ENCODE measurements around the gene SLC35A2. TPM values are rescaled to one million over a fixed set of nuclear protein-coding genes. Genes with fewer than 3 reads are reported as not detected.
A peak's percentile ranks its signal among the peaks of the same experiment; 100 is the strongest.

Gene SLC35A2
- total RNA-seq, 6 donors from 2014 or later, result 5.2 to 32.0 (median 23.3) TPM

GRCh38 chrX:48917139-48918001 lies 5.9 kb upstream of the SLC35A2 start:
- Histone ChIP-seq H3K4me1 (peaks cover 3 to 27% (median 4%) of the 10 kb centered on the region in 4 donors), H3K27ac (peak overlapping the region; percentile 80 to 88 (median 85)), H3K9me3 (no peaks in the 10 kb centered on the region), H3K36me3 (peaks cover 0 to 24% (median 5%) of the 10 kb centered on the region in 4 donors), H3K4me3 (peak overlapping the region; percentile 33 to 75 (median 60)), H3K27me3 (peaks cover 0 to 6% (median 0%) of the 10 kb centered on the region in 4 donors)
- TF ChIP-seq POLR2A (IDR thresholded peaks at IDR 0.05) (peak in 1 of 4 donors; percentile 16), POLR2AphosphoS5 (IDR thresholded peaks at IDR 0.05) (peak; percentile 33 to 43), EP300 (IDR thresholded peaks at IDR 0.05) (no peak)
- TF ChIP-seq, protein P1, sequence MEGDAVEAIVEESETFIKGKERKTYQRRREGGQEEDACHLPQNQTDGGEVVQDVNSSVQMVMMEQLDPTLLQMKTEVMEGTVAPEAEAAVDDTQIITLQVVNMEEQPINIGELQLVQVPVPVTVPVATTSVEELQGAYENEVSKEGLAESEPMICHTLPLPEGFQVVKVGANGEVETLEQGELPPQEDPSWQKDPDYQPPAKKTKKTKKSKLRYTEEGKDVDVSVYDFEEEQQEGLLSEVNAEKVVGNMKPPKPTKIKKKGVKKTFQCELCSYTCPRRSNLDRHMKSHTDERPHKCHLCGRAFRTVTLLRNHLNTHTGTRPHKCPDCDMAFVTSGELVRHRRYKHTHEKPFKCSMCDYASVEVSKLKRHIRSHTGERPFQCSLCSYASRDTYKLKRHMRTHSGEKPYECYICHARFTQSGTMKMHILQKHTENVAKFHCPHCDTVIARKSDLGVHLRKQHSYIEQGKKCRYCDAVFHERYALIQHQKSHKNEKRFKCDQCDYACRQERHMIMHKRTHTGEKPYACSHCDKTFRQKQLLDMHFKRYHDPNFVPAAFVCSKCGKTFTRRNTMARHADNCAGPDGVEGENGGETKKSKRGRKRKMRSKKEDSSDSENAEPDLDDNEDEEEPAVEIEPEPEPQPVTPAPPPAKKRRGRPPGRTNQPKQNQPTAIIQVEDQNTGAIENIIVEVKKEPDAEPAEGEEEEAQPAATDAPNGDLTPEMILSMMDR (IDR thresholded peaks at IDR 0.05), result peak; percentile 92 to 98 (median 97)
- ATAC-seq (ENCODE audit: low FRiP score in 2 of 2) (peak; percentile 84 to 90), DNase-seq (peak; percentile 92 to 93)
- 34 to 46% methylated on average over 6 to 27 of the region's 27 CpGs for WGBS, 2 donors

DNA sequence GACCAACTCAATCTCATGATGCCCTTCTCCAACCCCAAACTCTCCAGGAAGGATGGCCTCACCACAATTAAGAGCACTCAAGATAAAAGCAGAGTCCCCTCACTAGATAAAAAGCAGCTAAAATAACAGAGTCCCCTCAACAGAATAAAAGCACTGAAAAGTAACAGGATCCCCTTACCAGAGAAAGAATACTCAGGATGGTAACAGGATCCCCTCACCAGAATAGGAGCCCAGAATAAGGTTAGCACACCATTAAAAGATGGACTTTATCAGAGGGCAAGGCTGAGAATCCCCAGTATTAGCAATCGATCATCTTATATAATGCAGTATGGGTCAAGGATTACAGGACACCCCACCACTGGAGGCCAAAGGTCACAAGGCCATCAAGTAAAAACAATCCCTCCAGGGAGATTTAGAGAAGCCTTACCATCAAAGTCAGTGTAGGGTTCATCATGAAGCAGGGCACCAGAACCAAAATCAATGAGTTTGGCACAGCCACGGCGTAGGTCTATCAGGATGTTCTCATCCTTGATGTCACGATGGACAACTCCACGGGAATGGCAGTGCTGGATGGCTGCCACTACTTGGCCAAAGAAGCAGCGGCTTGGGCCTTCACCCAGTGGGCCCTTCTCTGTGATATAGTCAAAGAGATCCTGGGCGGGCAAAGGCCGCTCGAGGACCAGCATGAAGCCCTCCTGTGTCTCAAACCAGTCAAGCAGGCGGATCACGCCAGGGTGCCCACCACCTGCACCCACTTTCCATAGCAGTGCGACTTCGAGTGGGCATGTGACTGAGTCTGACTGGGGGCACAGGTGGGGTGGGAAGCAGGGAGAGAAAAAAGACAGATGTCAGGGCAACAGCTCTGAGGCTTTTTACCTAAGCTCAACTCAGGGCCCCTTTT lies 3.4 kb upstream of the SLC35A2 start:
- WGBS, 2 donors, result 94 to 100% methylated on average over 1 to 13 of the region's 13 CpGs

GRCh38 chrX:48913605-48914366 lies 2.3 kb upstream of the SLC35A2 start:
- 88 to 90% methylated on average over 4 to 5 of the region's 5 CpGs for WGBS, 2 donors
- Histone ChIP-seq H3K4me1 (peaks cover 5 to 31% (median 9%) of the 10 kb centered on the region in 4 donors), H3K9me3 (peaks cover 0 to 5% (median 0%) of the 10 kb centered on the region in 4 donors), H3K36me3 (peaks cover 0 to 21% (median 5%) of the 10 kb centered on the region in 4 donors), H3K27ac (no peak overlapping the region), H3K4me3 (no peak overlapping the region), H3K27me3 (peaks cover 0 to 4% (median 0%) of the 10 kb centered on the region in 4 donors)
- ATAC-seq (ENCODE audit: low FRiP score in 2 of 2) (no peak), DNase-seq (no peak)
- TF ChIP-seq POLR2A (IDR thresholded peaks at IDR 0.05) (no peak), POLR2AphosphoS5 (IDR thresholded peaks at IDR 0.05) (no peak), EP300 (IDR thresholded peaks at IDR 0.05) (no peak)
- TF ChIP-seq, protein P1 (IDR thresholded peaks at IDR 0.05), result no peak

More for the DNA sequence above, 3.4 kb upstream of the SLC35A2 start:
- no peak overlapping the region for H3K27ac ChIP-seq
- H3K27me3 ChIP-seq, result peaks cover 0 to 6% (median 0%) of the 10 kb centered on the region in 4 donors
- TF ChIP-seq EP300 (IDR thresholded peaks at IDR 0.05) (no peak), POLR2AphosphoS5 (IDR thresholded peaks at IDR 0.05) (no peak)
- peaks cover 5 to 36% (median 9%) of the 10 kb centered on the region in 4 donors for H3K4me1 ChIP-seq
- H3K9me3 ChIP-seq, result peaks cover 0 to 5% (median 0%) of the 10 kb centered on the region in 4 donors
- no peak for ATAC-seq (ENCODE audit: low FRiP score in 2 of 2)
- peaks cover 0 to 21% (median 5%) of the 10 kb centered on the region in 4 donors for H3K36me3 ChIP-seq
- DNase-seq, result no peak
- no peak overlapping the region for H3K4me3 ChIP-seq

DNA sequence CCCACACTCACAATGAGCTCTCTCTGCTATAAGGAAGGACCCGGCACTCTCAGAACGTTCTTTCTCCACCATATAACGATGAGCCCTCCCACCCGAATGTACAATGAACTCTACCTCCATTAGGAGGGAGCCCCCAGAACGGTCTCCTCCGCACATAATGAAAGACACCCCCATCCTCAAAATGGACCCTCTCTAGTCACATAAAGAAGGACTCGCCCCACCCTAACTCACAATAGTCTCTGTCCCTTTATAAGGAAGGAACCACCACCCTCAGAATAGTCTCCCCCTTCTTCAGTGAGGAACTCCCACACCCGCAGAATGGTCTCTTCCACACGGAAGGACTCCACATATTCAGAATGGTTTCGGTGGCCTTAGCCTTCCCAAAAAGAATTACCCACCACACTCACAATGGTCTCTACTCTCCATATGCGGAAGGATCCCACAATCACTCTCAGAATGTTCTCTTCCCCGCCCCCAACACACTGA lies 477 bp downstream of the SLC35A2 start:
- H3K4me3 ChIP-seq, result peak overlapping the region; percentile 52 to 85 (median 62)
- peaks cover 0 to 20% (median 5%) of the 10 kb centered on the region in 4 donors for H3K4me1 ChIP-seq
- peak in 1 of 2 donors; percentile 48 for ATAC-seq (ENCODE audit: low FRiP score in 2 of 2)
- no peaks in the 10 kb centered on the region for H3K27me3 ChIP-seq
- peaks cover 0 to 32% (median 6%) of the 10 kb centered on the region in 4 donors for H3K36me3 ChIP-seq
- peak overlapping the region; percentile 81 to 89 (median 82) for H3K27ac ChIP-seq
- peaks cover 0 to 5% (median 0%) of the 10 kb centered on the region in 4 donors for H3K9me3 ChIP-seq
- no peak for DNase-seq
- WGBS, 2 donors, result 2 to 29% methylated on average over 8 to 12 of the region's 12 CpGs
- TF ChIP-seq POLR2A (IDR thresholded peaks at IDR 0.05), result no peak

DNA sequence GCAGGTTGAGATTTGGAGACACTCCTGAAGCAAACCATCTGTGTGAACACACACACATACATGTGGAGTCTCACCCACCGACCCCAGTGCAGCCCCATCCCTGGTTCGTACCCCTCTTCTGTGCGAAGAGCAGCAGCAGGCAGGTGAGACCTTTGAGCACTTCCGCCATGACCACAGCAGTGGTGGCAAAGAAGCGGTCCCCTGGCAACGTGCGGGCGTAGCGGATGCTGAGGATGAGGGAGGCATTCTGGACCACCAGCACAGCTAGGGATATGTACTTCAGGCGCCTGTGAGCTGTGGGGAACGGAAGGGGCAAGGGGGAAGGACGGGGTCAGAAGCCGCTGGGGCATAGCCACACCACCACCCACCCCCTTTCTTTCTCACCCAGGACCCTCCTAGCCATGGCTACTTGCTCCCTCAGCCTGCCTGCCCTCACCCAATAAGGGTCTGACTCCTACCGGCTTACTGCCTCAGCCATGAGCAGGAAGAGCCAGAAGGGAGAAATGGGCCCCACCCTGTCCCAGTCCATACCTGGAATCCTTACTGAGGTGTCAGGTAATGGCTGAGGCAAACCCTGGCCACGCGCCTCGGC lies 1.6 kb downstream of the SLC35A2 start:
- no peak for DNase-seq
- 94% methylated on average over 7 to 17 of the region's 17 CpGs for WGBS, 2 donors
- Histone ChIP-seq H3K36me3 (peaks cover 0 to 34% (median 10%) of the 10 kb centered on the region in 4 donors), H3K27ac (no peak overlapping the region), H3K4me1 (peaks cover 0 to 20% (median 5%) of the 10 kb centered on the region in 4 donors), H3K9me3 (peaks cover 0 to 5% (median 0%) of the 10 kb centered on the region in 4 donors), H3K4me3 (no peak overlapping the region), H3K27me3 (no peaks in the 10 kb centered on the region)
- TF ChIP-seq POLR2AphosphoS5 (IDR thresholded peaks at IDR 0.05) (no peak), POLR2A (IDR thresholded peaks at IDR 0.05) (no peak), EP300 (IDR thresholded peaks at IDR 0.05) (no peak)
- TF ChIP-seq, protein P1 (IDR thresholded peaks at IDR 0.05), result no peak
- no peak for ATAC-seq (ENCODE audit: low FRiP score in 2 of 2)
